GM06990 (cell line): ENCODE data around the gene C1orf174.

Source experiments
- DNase-seq: peaks from one replicate; pipeline ENCODE4 v3.0.0-alpha.2; 2011; ENCODE audit not compliant: insufficient read length; ENCODE audit errors: extremely low read depth
- H3K27me3 ChIP-seq: replicated peaks from 2 replicates; pipeline ENCODE4 v1.6.0; 2011; ENCODE audit warnings: low read length; ENCODE audit not compliant: control insufficient read depth, insufficient read depth
- H3K36me3 ChIP-seq: 2 replicates; pipeline ENCODE4 v1.5.1; 2011; ENCODE audit warnings: low read length; ENCODE audit not compliant: control insufficient read depth, insufficient read depth
- H3K4me3 ChIP-seq: replicated peaks from 2 replicates; pipeline ENCODE4 v1.5.1; 2011; ENCODE audit warnings: low read depth, mild to moderate bottlenecking, control low read depth, low read length
- CTCF ChIP-seq: IDR thresholded peaks from 2 replicates; pipeline ENCODE4 v1.5.1; 2011; ENCODE audit warnings: low read length, control low read depth, mild to moderate bottlenecking, inconsistent platforms; ENCODE audit not compliant: insufficient read depth, poor library complexity, severe bottlenecking

The C1orf174 gene

GRCh38 chr1:3886691-3887090 is 13.4 kb downstream of the C1orf174 start:
- Histone ChIP-seq H3K4me3 (no peak overlapping the region), H3K36me3 (peaks cover 18% of the 10 kb centered on the region), H3K27me3 (no peaks in the 10 kb centered on the region)
- no peak for DNase-seq
- TF ChIP-seq CTCF: no peak

- H3K36me3 ChIP-seq: peaks cover 16% of the 10 kb centered on the region
- H3K4me3 ChIP-seq: no peak overlapping the region
- no peak for DNase-seq
- TF ChIP-seq CTCF: no peak
- H3K27me3 ChIP-seq: no peaks in the 10 kb centered on the region
Measured at GRCh38 chr1:3886106-3886670, 13.9 kb downstream of the C1orf174 start.

GRCh38 chr1:3885611-3886010 is 14.5 kb downstream of the C1orf174 start:
- Histone ChIP-seq H3K27me3 (no peaks in the 10 kb centered on the region), H3K4me3 (no peak overlapping the region), H3K36me3 (peaks cover 18% of the 10 kb centered on the region)
- DNase-seq: no peak
- TF ChIP-seq CTCF: no peak

- no peak for DNase-seq
- no peak for TF ChIP-seq CTCF
- no peak overlapping the region for H3K4me3 ChIP-seq
- peaks cover 16% of the 10 kb centered on the region for H3K36me3 ChIP-seq
- no peaks in the 10 kb centered on the region for H3K27me3 ChIP-seq
Measured at GRCh38 chr1:3884966-3885365, 15.1 kb downstream of the C1orf174 start.

- TF ChIP-seq CTCF: no peak
- Histone ChIP-seq H3K36me3 (peaks cover 14% of the 10 kb centered on the region), H3K4me3 (no peak overlapping the region), H3K27me3 (no peaks in the 10 kb centered on the region)
- no peak for DNase-seq
Measured at GRCh38 chr1:3883194-3883925, 16.7 kb downstream of the C1orf174 start.

GRCh38 chr1:3881193-3881480 is 18.9 kb downstream of the C1orf174 start:
- Histone ChIP-seq H3K27me3 (no peaks in the 10 kb centered on the region), H3K36me3 (peaks cover 9% of the 10 kb centered on the region), H3K4me3 (no peak overlapping the region)
- no peak for DNase-seq
- no peak for TF ChIP-seq CTCF
